ENCODE data around the gene GABRB2. TPM values are rescaled to one million over a fixed set of nuclear protein-coding genes. Genes with fewer than 3 reads are reported as not detected.

The GABRB2 gene
- total RNA-seq, 1 donor from 2014 or later: 1.6 TPM

DNA sequence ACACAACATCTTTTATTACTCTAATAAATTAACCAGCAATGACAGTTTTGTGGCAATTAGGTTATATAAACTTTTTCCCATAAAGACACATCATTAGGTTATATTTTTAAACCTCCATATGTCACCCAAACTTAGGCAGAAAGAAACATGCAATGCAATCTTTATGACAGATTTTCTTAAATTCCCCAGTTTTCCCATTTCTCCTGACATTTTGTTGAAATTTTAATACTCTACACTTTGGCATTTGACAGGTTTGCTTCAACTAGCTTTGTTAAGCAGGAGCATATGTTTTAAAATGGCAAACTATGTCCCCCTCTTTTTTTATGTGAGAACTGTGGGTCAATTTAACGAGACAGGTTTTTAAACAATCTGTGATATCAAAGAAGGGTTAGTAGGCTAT, 155.5 kb downstream of the GABRB2 start:
- Histone ChIP-seq H3K27me3 (no peaks in the 10 kb centered on the region), H3K36me3 (no peaks in the 10 kb centered on the region), H3K27ac (no peak overlapping the region), H3K4me1 (no peaks in the 10 kb centered on the region), H3K4me3 (no peak overlapping the region), H3K9me3 (no peaks in the 10 kb centered on the region)
- ATAC-seq (no peak), DNase-seq (no peak)
- TF ChIP-seq, protein P1, sequence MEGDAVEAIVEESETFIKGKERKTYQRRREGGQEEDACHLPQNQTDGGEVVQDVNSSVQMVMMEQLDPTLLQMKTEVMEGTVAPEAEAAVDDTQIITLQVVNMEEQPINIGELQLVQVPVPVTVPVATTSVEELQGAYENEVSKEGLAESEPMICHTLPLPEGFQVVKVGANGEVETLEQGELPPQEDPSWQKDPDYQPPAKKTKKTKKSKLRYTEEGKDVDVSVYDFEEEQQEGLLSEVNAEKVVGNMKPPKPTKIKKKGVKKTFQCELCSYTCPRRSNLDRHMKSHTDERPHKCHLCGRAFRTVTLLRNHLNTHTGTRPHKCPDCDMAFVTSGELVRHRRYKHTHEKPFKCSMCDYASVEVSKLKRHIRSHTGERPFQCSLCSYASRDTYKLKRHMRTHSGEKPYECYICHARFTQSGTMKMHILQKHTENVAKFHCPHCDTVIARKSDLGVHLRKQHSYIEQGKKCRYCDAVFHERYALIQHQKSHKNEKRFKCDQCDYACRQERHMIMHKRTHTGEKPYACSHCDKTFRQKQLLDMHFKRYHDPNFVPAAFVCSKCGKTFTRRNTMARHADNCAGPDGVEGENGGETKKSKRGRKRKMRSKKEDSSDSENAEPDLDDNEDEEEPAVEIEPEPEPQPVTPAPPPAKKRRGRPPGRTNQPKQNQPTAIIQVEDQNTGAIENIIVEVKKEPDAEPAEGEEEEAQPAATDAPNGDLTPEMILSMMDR (IDR thresholded peaks at IDR 0.05): no peak
- intact Hi-C loops (cut with DNase I): no loop called here

DNA sequence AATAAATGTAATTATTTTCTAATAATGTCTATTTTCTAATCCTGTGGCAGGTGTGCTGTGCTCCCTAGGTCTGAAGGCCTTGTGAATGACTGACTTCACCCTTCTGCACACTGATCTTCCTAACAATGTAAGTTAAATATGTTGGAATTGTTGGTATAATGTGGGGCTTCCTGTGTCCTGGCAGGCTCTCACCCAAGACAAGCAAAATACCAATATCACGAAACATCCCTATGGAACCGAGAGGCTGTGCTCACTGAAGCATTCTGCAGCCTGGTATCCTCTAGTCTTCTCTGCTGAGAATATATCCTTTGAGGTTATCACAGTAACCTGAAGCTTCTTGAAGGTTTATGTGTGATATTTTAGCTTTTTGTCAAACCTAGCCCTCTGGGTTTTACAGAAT, 159.4 kb downstream of the GABRB2 start:
- H3K27me3 ChIP-seq: no peaks in the 10 kb centered on the region
- no peak for DNase-seq
- TF ChIP-seq, protein P1 (IDR thresholded peaks at IDR 0.05): no peak
- H3K36me3 ChIP-seq: no peaks in the 10 kb centered on the region
- no peak for ATAC-seq
- intact Hi-C loops (cut with DNase I): no loop called here
- no peaks in the 10 kb centered on the region for H3K9me3 ChIP-seq
- H3K27ac ChIP-seq: no peak overlapping the region
- H3K4me1 ChIP-seq: no peaks in the 10 kb centered on the region
- H3K4me3 ChIP-seq: no peak overlapping the region

DNA sequence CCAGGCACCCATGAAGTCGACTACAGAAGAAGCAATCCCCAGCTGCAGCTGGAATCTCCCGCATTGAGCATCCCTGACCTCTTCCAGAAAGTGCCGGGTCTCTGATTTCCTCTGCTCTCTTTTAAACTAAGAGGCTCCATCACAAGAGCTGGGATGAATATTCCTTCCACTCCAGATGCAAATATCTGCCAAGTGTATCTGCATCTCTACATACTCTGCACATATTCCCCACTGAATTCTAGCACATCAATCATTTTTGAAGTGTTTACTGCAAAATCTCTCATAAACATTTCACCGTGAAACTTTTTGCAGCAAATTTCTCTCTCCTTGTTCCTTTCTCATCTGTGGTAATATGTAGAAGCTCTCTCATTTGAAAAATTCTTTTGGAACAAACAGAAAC, 161.5 kb downstream of the GABRB2 start:
- ATAC-seq: no peak
- H3K4me1 ChIP-seq: no peaks in the 10 kb centered on the region
- H3K27me3 ChIP-seq: no peaks in the 10 kb centered on the region
- TF ChIP-seq, protein P1 (IDR thresholded peaks at IDR 0.05): no peak
- no peak overlapping the region for H3K4me3 ChIP-seq
- H3K36me3 ChIP-seq: no peaks in the 10 kb centered on the region
- H3K9me3 ChIP-seq: no peaks in the 10 kb centered on the region
- intact Hi-C loops (cut with DNase I): no loop called here
- DNase-seq: no peak
- H3K27ac ChIP-seq: no peak overlapping the region

- TF ChIP-seq, protein P1 (IDR thresholded peaks at IDR 0.05): no peak
- no peaks in the 10 kb centered on the region for H3K36me3 ChIP-seq
- no peaks in the 10 kb centered on the region for H3K27me3 ChIP-seq
- no peaks in the 10 kb centered on the region for H3K4me1 ChIP-seq
- no peaks in the 10 kb centered on the region for H3K9me3 ChIP-seq
- no peak overlapping the region for H3K27ac ChIP-seq
- no peak overlapping the region for H3K4me3 ChIP-seq
- ATAC-seq (no peak), DNase-seq (no peak)
- intact Hi-C loops (cut with DNase I): no loop called here
These were observed 163.8 kb downstream of the GABRB2 start for GRCh38 chr5:161382685-161383084.

GRCh38 chr5:161380486-161380885, 166.0 kb downstream of the GABRB2 start:
- Histone ChIP-seq H3K36me3 (no peaks in the 10 kb centered on the region), H3K27me3 (no peaks in the 10 kb centered on the region), H3K27ac (no peak overlapping the region), H3K4me3 (no peak overlapping the region), H3K9me3 (no peaks in the 10 kb centered on the region), H3K4me1 (no peaks in the 10 kb centered on the region)
- TF ChIP-seq, protein P1 (IDR thresholded peaks at IDR 0.05): no peak
- ATAC-seq (no peak), DNase-seq (no peak)
- intact Hi-C loops (cut with DNase I): no loop called here

- DNase-seq: no peak
- intact Hi-C loops (cut with DNase I): no loop called here
- ATAC-seq: no peak
- H3K27ac ChIP-seq: no peak overlapping the region
- TF ChIP-seq, protein P1 (IDR thresholded peaks at IDR 0.05): no peak
- no peaks in the 10 kb centered on the region for H3K27me3 ChIP-seq
- H3K9me3 ChIP-seq: no peaks in the 10 kb centered on the region
- H3K4me3 ChIP-seq: no peak overlapping the region
- no peaks in the 10 kb centered on the region for H3K4me1 ChIP-seq
- no peaks in the 10 kb centered on the region for H3K36me3 ChIP-seq
These were observed 167.8 kb downstream of the GABRB2 start for GRCh38 chr5:161378701-161379100.

Data from upper lobe of right lung (tissue), 1 donor.